ENCODE data around the gene CX3CL1. TPM values are rescaled to one million over a fixed set of nuclear protein-coding genes. Genes with fewer than 3 reads are reported as not detected.

Gene CX3CL1
- polyA plus RNA-seq, 1 donor from 2014 or later: 4.9 TPM

GRCh38 chr16:57432989-57433388 is 60.7 kb downstream of the CX3CL1 start:
- H3K4me3 ChIP-seq (ENCODE audit: low read length): no peak overlapping the region
- H3K36me3 ChIP-seq (ENCODE audit: insufficient read depth, low read length): peaks cover 11% of the 10 kb centered on the region
- H3K4me2 ChIP-seq (ENCODE audit: low read length): no peak overlapping the region
- no peaks in the 10 kb centered on the region for H4K20me1 ChIP-seq (ENCODE audit: insufficient read depth)
- H3K27me3 ChIP-seq (ENCODE audit: insufficient read depth, low read depth, low read length): no peaks in the 10 kb centered on the region
- no peaks in the 10 kb centered on the region for H3K79me2 ChIP-seq (replicated peaks; ENCODE audit: insufficient read depth, low read length)
- no peak overlapping the region for H3K9ac ChIP-seq (ENCODE audit: low read length)
- no peak overlapping the region for H3K27ac ChIP-seq (ENCODE audit: low read length)
- H3K9me3 ChIP-seq (ENCODE audit: low read length): no peaks in the 10 kb centered on the region
- H2AFZ ChIP-seq (ENCODE audit: low read depth, low read length): no peak overlapping the region
- no peaks in the 10 kb centered on the region for H3F3A ChIP-seq (ENCODE audit: insufficient read depth, low read length, poor library complexity, severe bottlenecking)
- H3K9me2 ChIP-seq (ENCODE audit: insufficient read depth, low read length): no peaks in the 10 kb centered on the region
- TF ChIP-seq POLR2AphosphoS5 (IDR thresholded peaks at IDR 0.05) (no peak), CTCF (IDR thresholded peaks at IDR 0.05; ENCODE audit: poor library complexity, severe bottlenecking) (no peak), REST (IDR thresholded peaks at IDR 0.05; ENCODE audit: borderline replicate concordance) (no peak), EP300 (conservative IDR thresholded peaks at IDR 0.05; ENCODE audit: poor library complexity, severe bottlenecking) (no peak), TAF1 (IDR thresholded peaks at IDR 0.05; ENCODE audit: low read depth) (no peak), SMC3 (conservative IDR thresholded peaks at IDR 0.05; ENCODE audit: poor library complexity) (no peak), RAD21 (conservative IDR thresholded peaks at IDR 0.05) (no peak), EZH2 (IDR thresholded peaks at IDR 0.05; ENCODE audit: borderline replicate concordance, insufficient read depth, low read length, poor library complexity, severe bottlenecking) (no peak), MXI1 (conservative IDR thresholded peaks at IDR 0.05; ENCODE audit: poor library complexity, severe bottlenecking) (no peak)

- TF ChIP-seq TAF1 (IDR thresholded peaks at IDR 0.05; ENCODE audit: low read depth) (no peak), EP300 (conservative IDR thresholded peaks at IDR 0.05; ENCODE audit: poor library complexity, severe bottlenecking) (no peak), CTCF (IDR thresholded peaks at IDR 0.05; ENCODE audit: poor library complexity, severe bottlenecking) (no peak), RAD21 (conservative IDR thresholded peaks at IDR 0.05) (no peak), REST (IDR thresholded peaks at IDR 0.05; ENCODE audit: borderline replicate concordance) (no peak), SMC3 (conservative IDR thresholded peaks at IDR 0.05; ENCODE audit: poor library complexity) (no peak), EZH2 (IDR thresholded peaks at IDR 0.05; ENCODE audit: borderline replicate concordance, insufficient read depth, low read length, poor library complexity, severe bottlenecking) (no peak), POLR2AphosphoS5 (IDR thresholded peaks at IDR 0.05) (no peak), MXI1 (conservative IDR thresholded peaks at IDR 0.05; ENCODE audit: poor library complexity, severe bottlenecking) (no peak)
- peaks cover 11% of the 10 kb centered on the region for H3K36me3 ChIP-seq (ENCODE audit: insufficient read depth, low read length)
- H3K4me3 ChIP-seq (ENCODE audit: low read length): no peak overlapping the region
- H3K9ac ChIP-seq (ENCODE audit: low read length): no peak overlapping the region
- H3K9me2 ChIP-seq (ENCODE audit: insufficient read depth, low read length): no peaks in the 10 kb centered on the region
- H3K9me3 ChIP-seq (ENCODE audit: low read length): no peaks in the 10 kb centered on the region
- no peaks in the 10 kb centered on the region for H4K20me1 ChIP-seq (ENCODE audit: insufficient read depth)
- H3K27me3 ChIP-seq (ENCODE audit: insufficient read depth, low read depth, low read length): no peaks in the 10 kb centered on the region
- H2AFZ ChIP-seq (ENCODE audit: low read depth, low read length): no peak overlapping the region
- no peaks in the 10 kb centered on the region for H3K79me2 ChIP-seq (replicated peaks; ENCODE audit: insufficient read depth, low read length)
- H3K27ac ChIP-seq (ENCODE audit: low read length): no peak overlapping the region
- H3K4me2 ChIP-seq (ENCODE audit: low read length): no peak overlapping the region
- no peaks in the 10 kb centered on the region for H3F3A ChIP-seq (ENCODE audit: insufficient read depth, low read length, poor library complexity, severe bottlenecking)
Measured at GRCh38 chr16:57434003-57434402, 61.7 kb downstream of the CX3CL1 start.

Measured in neural cell (in vitro differentiated cells).